Neural cell (in vitro differentiated cells): ENCODE data around the gene EHMT1. TPM values are rescaled to one million over a fixed set of nuclear protein-coding genes. Genes with fewer than 3 reads are reported as not detected.

Experiments
- H2AFZ ChIP-seq: fragments of 200-600, 300-800 bp; sonication (generic), shearing (Covaris generic); 2 replicates; pipeline ENCODE4 v1.6.0; 2014; ENCODE audit warnings: low read depth, mild to moderate bottlenecking, antibody characterized with exemption, low read length, moderate library complexity
- H3F3A ChIP-seq: fragments of 200-600 bp; shearing (Covaris generic); 2 replicates; pipeline ENCODE4 v1.6.1; 2016; ENCODE audit warnings: mild to moderate bottlenecking, moderate library complexity, mixed read lengths, antibody characterized with exemption, low read length; ENCODE audit not compliant: insufficient read depth, poor library complexity, severe bottlenecking
- H3K27ac ChIP-seq: fragments of 200-600, 300-800 bp; sonication (generic), shearing (Covaris generic); 2 replicates; pipeline ENCODE4 v1.5.1; 2014; ENCODE audit warnings: mild to moderate bottlenecking, low read length, moderate library complexity
- H3K27me3 ChIP-seq: fragments of 300-800, 200-600 bp; sonication (generic), shearing (Covaris generic); 2 replicates; pipeline ENCODE4 v1.6.0; 2014; ENCODE audit warnings: mild to moderate bottlenecking, low read depth, low read length, moderate library complexity; ENCODE audit not compliant: insufficient read depth
- H3K36me3 ChIP-seq: fragments of 300-800, 200-600 bp; sonication (generic), shearing (Covaris generic); 2 replicates; pipeline ENCODE4 v1.5.1; 2014; ENCODE audit warnings: mild to moderate bottlenecking, antibody characterized with exemption, low read length, moderate library complexity; ENCODE audit not compliant: insufficient read depth
- H3K4me2 ChIP-seq: fragments of 300-800, 200-600 bp; sonication (generic), shearing (Covaris generic); 2 replicates; pipeline ENCODE4 v1.6.0; 2014; ENCODE audit warnings: mild to moderate bottlenecking, low read length
- H3K4me3 ChIP-seq: fragments of 300-800, 200-600 bp; sonication (generic), shearing (Covaris generic); 2 replicates; pipeline ENCODE4 v1.5.1; 2014; ENCODE audit warnings: mild to moderate bottlenecking, low read length, moderate library complexity
- H3K79me2 ChIP-seq: fragments of 200-600 bp; shearing (Covaris generic); replicated peaks from 2 replicates; pipeline ENCODE4 v1.6.0; 2014; ENCODE audit warnings: mild to moderate bottlenecking, low read length, moderate library complexity; ENCODE audit not compliant: insufficient read depth
- H3K9ac ChIP-seq: fragments of 300-800, 200-600 bp; sonication (generic), shearing (Covaris generic); 2 replicates; pipeline ENCODE4 v1.6.1; 2016; ENCODE audit warnings: mild to moderate bottlenecking, low read length, mixed read lengths
- H3K9me2 ChIP-seq: fragments of 200-600 bp; shearing (Covaris generic); 2 replicates; pipeline ENCODE4 v1.6.1; 2016; ENCODE audit warnings: mild to moderate bottlenecking, low read length, mixed read lengths; ENCODE audit not compliant: insufficient read depth
- H3K9me3 ChIP-seq: fragments of 200-600, 300-800 bp; sonication (generic), shearing (Covaris generic); 2 replicates; pipeline ENCODE4 v1.6.1; 2016; ENCODE audit warnings: mild to moderate bottlenecking, mixed run types, low read length, moderate library complexity, mixed read lengths
- H4K20me1 ChIP-seq: fragments of 200-600 bp; shearing (Covaris generic); 2 replicates; pipeline ENCODE4 v1.6.1; 2016; ENCODE audit warnings: mild to moderate bottlenecking, mixed run types; ENCODE audit not compliant: insufficient read depth
- EP300 ChIP-seq: fragments of 450-650 bp; conservative IDR thresholded peaks from 2 replicates; pipeline ENCODE4 v1.6.1; 2014; ENCODE audit warnings: antibody characterized with exemption, mild to moderate bottlenecking, moderate library complexity; ENCODE audit not compliant: poor library complexity, severe bottlenecking
- EZH2 ChIP-seq: fragments of 200-600, 300-800 bp; shearing (Covaris generic), sonication (generic); IDR thresholded peaks from 2 replicates; pipeline ENCODE4 v1.6.1; 2014; ENCODE audit warnings: antibody characterized with exemption, low read length, borderline replicate concordance, mild to moderate bottlenecking; ENCODE audit not compliant: insufficient read depth, poor library complexity, severe bottlenecking
- MXI1 ChIP-seq: fragments of 450-650 bp; conservative IDR thresholded peaks from 2 replicates; pipeline ENCODE4 v1.6.1; 2014; ENCODE audit warnings: antibody characterized with exemption, mild to moderate bottlenecking; ENCODE audit not compliant: poor library complexity, severe bottlenecking
- POLR2AphosphoS5 ChIP-seq: IDR thresholded peaks from 2 replicates; pipeline ENCODE4 v1.6.1; 2012
- RAD21 ChIP-seq: fragments of 450-650 bp; conservative IDR thresholded peaks from 2 replicates; pipeline ENCODE4 v1.6.1; 2014; ENCODE audit warnings: antibody characterized with exemption, mild to moderate bottlenecking, moderate library complexity
- SMC3 ChIP-seq: fragments of 450-650 bp; conservative IDR thresholded peaks from 2 replicates; pipeline ENCODE4 v1.6.1; 2014; ENCODE audit warnings: antibody characterized with exemption, mild to moderate bottlenecking, moderate library complexity; ENCODE audit not compliant: poor library complexity
- TAF1 ChIP-seq: IDR thresholded peaks from 2 replicates; pipeline ENCODE4 v1.6.1; 2012; ENCODE audit warnings: low read depth
- polyA plus RNA-seq: library from polyadenylated mRNA; depleted of rRNA; stranded (reverse); fragments of >200 nt; gene quantifications from 2 replicates; pipeline ENCODE4 v1.2.3, GENCODE V29; 2014
- TF ChIP-seq, protein P1 (sequence below): fragments of 450-650 bp; IDR thresholded peaks from 2 replicates; pipeline ENCODE4 v1.5.1; 2014; ENCODE audit warnings: antibody characterized with exemption, mild to moderate bottlenecking, moderate library complexity; ENCODE audit not compliant: poor library complexity, severe bottlenecking
- TF ChIP-seq, protein P2 (sequence below): IDR thresholded peaks from 2 replicates; pipeline ENCODE4 v1.6.1; 2012; ENCODE audit warnings: borderline replicate concordance

The EHMT1 gene
- polyA plus RNA-seq, 1 donor from 2014 or later = 53.0 TPM

DNA sequence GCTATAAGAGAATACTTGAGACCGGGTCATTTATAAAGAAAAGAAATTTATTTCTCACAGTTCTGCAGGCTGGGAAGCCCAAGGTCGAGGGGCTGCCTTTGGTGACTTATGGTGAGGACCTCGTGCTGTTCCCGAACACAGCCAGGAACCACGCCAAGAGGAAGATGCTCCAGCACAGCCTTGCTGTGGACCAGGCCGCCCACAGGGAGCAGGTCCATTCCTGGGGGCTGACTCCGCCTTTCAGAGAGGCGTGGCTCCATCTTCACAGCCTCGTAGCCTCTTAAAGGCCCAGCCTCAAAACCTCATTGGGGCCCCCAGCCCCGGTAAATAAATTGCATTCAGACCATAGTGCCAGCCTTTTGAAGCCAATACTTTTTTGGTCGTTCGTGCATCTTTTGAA is 165.2 kb downstream of the EHMT1 start:
- no peak overlapping the region for H3K9ac ChIP-seq
- H3K79me2 ChIP-seq = no peaks in the 10 kb centered on the region
- H3F3A ChIP-seq = no peaks in the 10 kb centered on the region
- H3K9me2 ChIP-seq = no peaks in the 10 kb centered on the region
- no peak overlapping the region for H3K27ac ChIP-seq
- H3K4me2 ChIP-seq = no peak overlapping the region
- no peaks in the 10 kb centered on the region for H3K36me3 ChIP-seq
- no peaks in the 10 kb centered on the region for H3K27me3 ChIP-seq
- H4K20me1 ChIP-seq = no peaks in the 10 kb centered on the region
- TF ChIP-seq RAD21 (no peak), POLR2AphosphoS5 (no peak), TAF1 (no peak), EZH2 (no peak), EP300 (no peak), MXI1 (no peak), SMC3 (no peak)
- TF ChIP-seq, protein P1, sequence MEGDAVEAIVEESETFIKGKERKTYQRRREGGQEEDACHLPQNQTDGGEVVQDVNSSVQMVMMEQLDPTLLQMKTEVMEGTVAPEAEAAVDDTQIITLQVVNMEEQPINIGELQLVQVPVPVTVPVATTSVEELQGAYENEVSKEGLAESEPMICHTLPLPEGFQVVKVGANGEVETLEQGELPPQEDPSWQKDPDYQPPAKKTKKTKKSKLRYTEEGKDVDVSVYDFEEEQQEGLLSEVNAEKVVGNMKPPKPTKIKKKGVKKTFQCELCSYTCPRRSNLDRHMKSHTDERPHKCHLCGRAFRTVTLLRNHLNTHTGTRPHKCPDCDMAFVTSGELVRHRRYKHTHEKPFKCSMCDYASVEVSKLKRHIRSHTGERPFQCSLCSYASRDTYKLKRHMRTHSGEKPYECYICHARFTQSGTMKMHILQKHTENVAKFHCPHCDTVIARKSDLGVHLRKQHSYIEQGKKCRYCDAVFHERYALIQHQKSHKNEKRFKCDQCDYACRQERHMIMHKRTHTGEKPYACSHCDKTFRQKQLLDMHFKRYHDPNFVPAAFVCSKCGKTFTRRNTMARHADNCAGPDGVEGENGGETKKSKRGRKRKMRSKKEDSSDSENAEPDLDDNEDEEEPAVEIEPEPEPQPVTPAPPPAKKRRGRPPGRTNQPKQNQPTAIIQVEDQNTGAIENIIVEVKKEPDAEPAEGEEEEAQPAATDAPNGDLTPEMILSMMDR = no peak
- TF ChIP-seq, protein P2, sequence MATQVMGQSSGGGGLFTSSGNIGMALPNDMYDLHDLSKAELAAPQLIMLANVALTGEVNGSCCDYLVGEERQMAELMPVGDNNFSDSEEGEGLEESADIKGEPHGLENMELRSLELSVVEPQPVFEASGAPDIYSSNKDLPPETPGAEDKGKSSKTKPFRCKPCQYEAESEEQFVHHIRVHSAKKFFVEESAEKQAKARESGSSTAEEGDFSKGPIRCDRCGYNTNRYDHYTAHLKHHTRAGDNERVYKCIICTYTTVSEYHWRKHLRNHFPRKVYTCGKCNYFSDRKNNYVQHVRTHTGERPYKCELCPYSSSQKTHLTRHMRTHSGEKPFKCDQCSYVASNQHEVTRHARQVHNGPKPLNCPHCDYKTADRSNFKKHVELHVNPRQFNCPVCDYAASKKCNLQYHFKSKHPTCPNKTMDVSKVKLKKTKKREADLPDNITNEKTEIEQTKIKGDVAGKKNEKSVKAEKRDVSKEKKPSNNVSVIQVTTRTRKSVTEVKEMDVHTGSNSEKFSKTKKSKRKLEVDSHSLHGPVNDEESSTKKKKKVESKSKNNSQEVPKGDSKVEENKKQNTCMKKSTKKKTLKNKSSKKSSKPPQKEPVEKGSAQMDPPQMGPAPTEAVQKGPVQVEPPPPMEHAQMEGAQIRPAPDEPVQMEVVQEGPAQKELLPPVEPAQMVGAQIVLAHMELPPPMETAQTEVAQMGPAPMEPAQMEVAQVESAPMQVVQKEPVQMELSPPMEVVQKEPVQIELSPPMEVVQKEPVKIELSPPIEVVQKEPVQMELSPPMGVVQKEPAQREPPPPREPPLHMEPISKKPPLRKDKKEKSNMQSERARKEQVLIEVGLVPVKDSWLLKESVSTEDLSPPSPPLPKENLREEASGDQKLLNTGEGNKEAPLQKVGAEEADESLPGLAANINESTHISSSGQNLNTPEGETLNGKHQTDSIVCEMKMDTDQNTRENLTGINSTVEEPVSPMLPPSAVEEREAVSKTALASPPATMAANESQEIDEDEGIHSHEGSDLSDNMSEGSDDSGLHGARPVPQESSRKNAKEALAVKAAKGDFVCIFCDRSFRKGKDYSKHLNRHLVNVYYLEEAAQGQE = no peak
- H3K4me3 ChIP-seq = no peak overlapping the region
- H2AFZ ChIP-seq = no peak overlapping the region
- no peaks in the 10 kb centered on the region for H3K9me3 ChIP-seq

DNA sequence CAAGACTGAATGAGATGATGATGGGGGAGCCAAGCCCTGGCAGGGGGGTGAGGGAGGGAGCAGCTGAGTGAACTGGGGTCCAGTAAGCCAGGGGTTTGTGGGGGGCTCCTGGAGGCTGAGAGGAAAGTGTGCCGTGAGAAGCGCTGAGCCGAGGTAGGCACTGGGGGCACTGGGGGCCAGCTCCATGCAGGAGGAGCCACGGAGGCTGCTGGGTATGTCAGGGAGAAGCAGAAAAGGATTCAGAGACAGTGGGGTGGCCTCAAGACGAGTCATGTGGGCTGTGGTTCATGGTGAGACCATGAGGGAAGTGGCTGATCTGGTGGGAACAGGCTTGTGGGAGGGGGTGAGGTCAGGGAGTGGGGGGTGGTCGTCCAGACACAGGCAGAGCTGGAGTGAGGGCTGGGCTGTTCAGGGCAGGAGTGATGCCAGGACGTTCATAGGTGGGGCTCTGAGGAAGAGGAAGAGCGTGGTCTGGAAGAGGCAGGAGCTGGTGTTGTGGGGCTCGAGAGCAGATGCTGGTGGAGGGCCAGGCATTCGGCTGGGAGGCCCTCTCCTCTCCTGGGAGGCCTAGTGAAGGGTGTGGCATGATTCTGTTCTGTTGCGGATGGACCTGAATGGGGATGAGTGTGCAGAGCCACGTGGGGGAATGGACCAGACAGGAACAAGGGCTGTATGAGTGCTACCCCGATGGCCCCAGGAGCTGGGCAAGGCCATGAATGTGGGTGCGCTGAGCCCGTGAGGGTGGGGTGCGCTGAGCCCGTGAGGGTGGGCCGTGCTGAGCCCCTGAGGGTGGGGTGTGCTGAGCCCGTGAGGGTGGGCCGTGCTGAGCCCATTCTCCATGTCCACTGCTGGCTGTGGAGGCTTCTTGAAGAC is 166.1 kb downstream of the EHMT1 start:
- Histone ChIP-seq H3K4me2 (no peak overlapping the region), H4K20me1 (no peaks in the 10 kb centered on the region), H3F3A (no peaks in the 10 kb centered on the region), H3K79me2 (no peaks in the 10 kb centered on the region), H3K27ac (no peak overlapping the region), H2AFZ (no peak overlapping the region), H3K4me3 (no peak overlapping the region), H3K9me2 (no peaks in the 10 kb centered on the region), H3K9ac (no peak overlapping the region), H3K27me3 (no peaks in the 10 kb centered on the region), H3K36me3 (no peaks in the 10 kb centered on the region), H3K9me3 (no peaks in the 10 kb centered on the region)
- TF ChIP-seq EP300 (no peak), RAD21 (no peak), TAF1 (no peak), SMC3 (no peak), MXI1 (no peak)
- TF ChIP-seq, protein P1 = no peak
- TF ChIP-seq, protein P2 = no peak
